NCI-H1694 treated with DMSO at 0.1 percent for 48 hours (cell line): ENCODE results near the gene SMARCD3.

ENCODE experiments used
- DNase-seq: peaks from one replicate; lab custom pipeline; 2025; lab: John Stamatoyannopoulos, UW

Gene SMARCD3

DNA sequence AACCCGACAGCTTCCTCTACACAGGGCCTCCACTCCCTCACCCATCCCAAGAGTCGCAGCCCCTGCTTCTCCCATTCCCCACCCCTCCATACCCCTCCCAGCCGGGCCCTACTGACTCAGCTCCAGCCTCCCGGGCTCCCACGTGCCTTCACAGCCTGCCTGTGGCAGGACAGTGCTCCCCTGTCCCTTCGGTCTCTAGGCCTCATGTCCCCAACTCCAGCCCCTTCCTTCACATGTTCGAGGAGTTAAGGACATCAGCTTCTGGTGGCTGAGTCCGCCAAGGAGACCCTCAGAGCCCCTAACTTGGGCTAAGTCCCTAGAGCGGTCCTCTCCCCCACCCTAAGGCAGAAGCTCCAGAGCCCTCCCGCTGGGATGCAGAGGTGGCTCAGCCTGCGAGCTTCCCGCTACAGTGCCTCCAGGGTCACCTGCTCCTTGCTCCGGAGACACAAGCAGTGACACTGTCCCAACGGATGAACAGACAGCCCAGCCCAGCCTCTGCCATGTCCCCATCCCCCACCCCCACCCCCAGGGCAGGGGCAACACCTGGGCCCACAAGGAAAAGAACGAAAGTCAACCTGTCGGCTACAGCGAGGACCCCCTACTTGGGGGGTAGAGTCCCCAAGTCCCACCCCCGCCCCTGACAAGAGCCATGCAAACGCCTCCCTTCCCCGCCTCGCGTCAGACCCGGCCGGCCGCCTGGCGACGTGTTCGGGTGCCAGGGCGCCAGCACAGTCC, 716 bp downstream of the SMARCD3 start:
- DNase-seq: no peak

DNA sequence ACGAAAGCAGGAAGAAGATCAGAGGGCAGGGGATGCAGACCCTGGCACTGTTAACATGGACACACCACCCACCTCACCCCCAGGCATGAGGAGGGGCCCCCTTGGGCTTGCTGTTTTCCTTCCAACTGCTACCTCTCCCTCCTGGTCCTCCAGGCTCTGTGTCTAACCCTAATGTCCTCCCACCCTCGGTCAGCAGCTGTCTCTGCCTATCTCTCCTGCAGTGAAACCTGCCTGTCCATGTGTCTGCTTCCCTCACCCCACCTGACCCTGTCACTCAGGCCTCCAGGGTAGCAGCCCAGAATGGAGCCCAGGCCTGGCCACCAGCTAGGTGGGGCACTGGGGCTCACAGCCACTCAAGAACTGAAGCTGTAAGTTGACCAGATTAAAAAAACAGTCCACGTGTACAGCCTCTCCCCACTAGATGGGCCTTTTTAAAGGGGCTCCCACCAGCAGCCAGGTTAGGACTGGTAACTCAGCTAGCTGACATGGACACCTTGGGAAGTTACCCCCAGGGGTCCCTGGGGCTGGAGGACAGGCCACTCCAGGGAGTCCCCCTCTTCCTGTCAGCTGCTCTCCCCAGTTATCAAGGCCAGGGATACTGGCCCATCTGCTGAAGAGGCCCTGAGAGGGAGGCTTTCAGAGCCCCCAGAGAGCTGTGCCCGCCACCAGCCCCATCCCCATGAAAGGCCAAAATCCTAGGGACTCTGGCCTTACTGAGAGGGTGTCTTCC, 1.5 kb downstream of the SMARCD3 start:
- DNase-seq: no peak

- DNase-seq: no peak
These were observed 2.2 kb downstream of the SMARCD3 start for GRCh38 chr7:151246102-151246850.

DNA sequence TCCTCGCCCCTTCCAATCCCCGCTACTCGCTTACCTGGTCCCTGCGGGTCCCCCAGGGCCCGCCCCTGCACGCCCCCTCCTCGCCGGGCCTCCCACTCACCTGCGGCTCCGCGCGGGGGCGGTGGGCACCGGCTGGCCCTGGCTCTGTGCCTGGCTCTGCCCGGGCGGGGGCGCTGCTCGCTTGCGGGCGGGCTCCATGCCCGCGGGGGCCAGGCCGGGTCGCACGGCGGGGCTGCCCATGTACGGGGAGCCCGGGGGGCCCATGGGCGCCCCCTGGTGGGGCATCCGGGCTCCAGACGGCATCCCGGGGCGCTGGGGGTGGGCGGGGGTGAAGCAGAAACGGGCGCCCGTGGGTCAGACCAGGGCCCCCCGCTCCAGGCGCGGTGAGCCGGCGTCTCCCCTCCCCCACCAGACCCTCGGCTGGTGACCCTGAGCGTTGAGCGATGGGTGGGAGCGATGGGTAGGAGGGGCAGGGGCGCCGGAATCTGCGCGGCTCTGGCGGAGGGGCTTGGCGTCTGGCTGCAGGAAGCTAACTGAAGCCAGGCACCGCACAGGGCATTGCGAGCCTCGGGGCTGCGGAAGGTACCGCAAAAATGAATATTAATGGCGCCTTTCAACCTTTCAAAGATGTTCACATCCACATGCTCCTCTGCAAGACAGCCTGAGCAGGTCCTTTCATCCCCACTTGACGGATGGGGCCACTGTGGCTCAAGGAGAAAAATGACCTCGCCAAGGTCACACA, 3.0 kb downstream of the SMARCD3 start:
- peak; percentile 57 for DNase-seq

GRCh38 chr7:151244841-151245346, 3.6 kb downstream of the SMARCD3 start:
- DNase-seq: no peak

- peak; percentile 90 for DNase-seq
These were observed 4.2 kb downstream of the SMARCD3 start for GRCh38 chr7:151244196-151244840.

DNA sequence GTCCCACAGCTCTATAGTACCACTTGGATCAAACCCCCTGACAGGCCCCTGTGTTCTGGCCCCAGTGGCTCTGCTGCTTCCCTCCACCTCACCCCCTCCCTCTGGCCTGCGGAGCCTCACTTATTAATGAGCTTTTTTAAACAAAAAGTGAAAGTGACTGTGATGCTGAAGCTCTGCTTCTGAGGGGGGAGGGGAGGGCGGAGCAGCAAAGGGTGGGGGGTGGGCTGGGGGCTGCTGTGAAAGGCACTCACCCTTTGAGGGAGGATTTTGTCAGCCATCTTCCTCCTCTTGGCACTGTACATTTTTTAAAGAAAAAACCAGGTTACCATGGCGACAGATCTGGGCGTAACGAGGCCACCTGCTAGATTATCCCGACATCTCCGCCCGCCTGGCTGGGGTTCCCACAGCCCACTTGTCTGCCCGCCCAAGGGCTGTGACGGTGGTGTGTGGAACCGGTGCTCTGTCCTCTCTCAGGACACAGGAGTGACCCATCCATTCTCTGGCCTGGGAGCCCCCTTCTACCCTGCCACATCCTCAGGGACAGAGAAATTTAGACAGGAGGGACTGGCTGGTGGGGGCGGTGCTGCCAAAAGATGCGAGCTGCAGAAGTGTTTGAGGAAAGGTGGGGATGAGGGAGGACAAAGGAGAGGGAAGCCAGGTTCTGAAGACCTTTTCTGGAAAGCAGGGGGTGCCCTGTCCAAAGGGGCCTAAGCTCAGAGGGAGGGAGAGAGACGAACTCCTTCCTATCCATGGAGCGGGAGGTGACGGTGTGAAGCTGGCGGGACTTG, 4.9 kb downstream of the SMARCD3 start:
- peak; percentile 89 for DNase-seq

GRCh38 chr7:151243045-151243349, 5.5 kb downstream of the SMARCD3 start:
- DNase-seq: no peak

GRCh38 chr7:151242159-151243044, 6.1 kb downstream of the SMARCD3 start:
- DNase-seq: no peak

- no peak for DNase-seq
These were observed 6.8 kb downstream of the SMARCD3 start for GRCh38 chr7:151241755-151242096.

GRCh38 chr7:151240942-151241754, 7.3 kb downstream of the SMARCD3 start:
- no peak for DNase-seq

GRCh38 chr7:151240536-151240935, 8.0 kb downstream of the SMARCD3 start:
- no peak for DNase-seq

DNA sequence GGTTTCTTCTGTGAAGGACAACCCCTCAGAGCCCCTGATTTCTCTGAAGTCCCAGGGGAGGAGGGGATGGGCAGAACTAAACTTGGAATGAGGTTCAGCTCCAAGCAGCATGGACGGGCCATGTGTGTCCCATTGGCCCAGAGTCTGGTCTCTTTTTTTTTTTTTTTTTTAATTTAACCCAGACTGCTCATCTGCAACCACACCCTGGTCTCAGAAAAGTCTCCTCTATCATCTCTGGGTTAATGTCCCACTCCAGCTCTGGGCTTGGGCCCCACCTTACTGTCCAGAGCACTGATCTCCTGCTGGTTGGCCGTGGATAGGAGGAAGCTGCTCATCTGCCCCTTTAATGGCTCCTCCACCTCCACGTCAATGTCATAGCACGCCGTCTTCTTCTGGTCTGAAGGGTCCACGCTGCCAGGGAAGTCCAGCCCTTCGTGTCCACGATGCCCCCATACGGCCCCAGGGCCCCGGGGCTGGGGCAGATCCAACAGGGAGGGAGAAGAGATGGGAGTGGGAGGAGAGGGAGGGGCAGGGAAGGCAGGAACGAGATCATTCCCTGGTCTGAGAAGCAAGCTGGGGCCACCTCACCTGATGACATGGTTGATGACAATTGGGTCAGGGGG, 8.5 kb downstream of the SMARCD3 start:
- no peak for DNase-seq

DNA sequence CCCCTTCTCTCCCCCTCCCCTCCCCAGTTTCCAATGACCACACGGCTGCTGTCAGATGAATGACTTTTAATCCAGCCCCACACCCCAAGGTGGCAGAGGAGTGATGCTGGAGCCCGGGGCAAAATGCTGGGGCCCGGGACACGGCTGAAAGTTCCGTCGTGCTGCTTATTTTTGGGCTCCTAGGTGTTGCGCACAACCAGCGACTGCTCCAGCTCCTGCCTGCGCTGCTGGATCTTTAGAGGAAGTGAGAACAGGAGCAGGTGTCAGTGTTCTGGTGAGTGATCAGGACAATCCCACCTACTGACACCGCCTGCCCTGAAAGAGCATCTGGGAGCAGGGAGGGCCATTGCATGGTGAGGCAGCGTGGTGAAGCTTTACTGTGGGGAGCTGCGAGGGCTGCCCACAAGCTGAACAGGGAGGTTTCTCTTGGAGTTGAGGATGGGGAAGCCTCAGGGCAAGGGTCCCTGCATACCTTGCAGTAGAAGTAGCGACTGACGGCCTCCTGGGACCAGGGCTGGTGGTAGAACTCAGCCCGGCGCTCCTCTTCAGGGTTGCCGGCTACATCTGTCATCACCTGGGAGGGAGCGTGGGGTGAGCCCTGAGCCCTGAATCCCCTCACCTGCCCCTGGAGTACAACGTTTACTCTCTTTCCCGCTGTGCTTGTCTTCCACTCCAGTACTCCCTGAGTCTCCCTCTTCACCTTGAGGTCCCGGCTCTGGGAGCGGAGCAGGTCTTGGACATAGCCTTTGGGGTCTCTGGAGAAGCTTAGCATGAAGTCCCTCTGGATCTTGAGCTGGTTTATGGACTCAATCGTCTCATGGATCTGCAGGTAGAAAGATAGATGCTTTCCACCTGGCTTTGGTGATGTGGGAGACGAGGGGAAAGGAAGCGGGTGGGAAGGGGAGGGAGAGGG, 9.3 kb downstream of the SMARCD3 start:
- DNase-seq: no peak

DNA sequence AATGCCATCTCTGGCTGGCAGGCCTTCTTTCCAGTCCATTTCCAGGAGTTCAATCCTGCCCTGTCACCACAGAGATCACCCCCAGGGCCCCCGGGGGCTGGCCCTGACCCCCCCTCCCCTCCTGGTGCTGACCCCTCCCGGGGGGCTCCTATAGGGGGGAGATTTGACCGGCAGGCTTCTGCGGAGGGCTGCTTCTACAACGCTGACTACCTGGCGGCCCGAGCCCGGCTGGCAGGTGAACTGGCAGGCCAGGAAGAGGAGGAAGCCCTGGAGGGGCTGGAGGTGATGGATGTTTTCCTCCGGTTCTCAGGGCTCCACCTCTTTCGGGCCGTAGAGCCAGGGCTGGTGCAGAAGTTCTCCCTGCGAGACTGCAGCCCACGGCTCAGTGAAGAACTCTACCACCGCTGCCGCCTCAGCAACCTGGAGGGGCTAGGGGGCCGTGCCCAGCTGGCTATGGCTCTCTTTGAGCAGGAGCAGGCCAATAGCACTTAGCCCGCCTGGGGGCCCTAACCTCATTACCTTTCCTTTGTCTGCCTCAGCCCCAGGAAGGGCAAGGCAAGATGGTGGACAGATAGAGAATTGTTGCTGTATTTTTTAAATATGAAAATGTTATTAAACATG, 10.2 kb downstream of the SMARCD3 start:
- no peak for DNase-seq

DNA sequence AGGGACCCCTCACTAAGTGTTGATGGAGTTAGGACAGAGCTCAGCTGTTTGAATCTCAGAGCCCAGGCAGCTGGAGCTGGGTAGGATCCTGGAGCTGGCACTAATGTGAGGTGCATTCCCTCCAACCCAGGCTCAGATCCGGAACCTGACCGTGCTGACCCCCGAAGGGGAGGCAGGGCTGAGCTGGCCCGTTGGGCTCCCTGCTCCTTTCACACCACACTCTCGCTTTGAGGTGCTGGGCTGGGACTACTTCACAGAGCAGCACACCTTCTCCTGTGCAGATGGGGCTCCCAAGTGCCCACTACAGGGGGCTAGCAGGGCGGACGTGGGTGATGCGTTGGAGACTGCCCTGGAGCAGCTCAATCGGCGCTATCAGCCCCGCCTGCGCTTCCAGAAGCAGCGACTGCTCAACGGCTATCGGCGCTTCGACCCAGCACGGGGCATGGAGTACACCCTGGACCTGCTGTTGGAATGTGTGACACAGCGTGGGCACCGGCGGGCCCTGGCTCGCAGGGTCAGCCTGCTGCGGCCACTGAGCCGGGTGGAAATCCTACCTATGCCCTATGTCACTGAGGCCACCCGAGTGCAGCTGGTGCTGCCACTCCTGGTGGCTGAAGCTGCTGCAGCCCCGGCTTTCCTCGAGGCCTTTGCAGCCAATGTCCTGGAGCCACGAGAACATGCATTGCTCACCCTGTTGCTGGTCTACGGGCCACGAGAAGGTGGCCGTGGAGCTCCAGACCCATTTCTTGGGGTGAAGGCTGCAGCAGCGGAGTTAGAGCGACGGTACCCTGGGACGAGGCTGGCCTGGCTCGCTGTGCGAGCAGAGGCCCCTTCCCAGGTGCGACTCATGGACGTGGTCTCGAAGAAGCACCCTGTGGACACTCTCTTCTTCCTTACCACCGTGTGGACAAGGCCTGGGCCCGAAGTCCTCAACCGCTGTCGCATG, 11.0 kb downstream of the SMARCD3 start:
- no peak for DNase-seq
